ENCODE data around the gene NDP. TPM values are rescaled to one million over a fixed set of nuclear protein-coding genes. Genes with fewer than 3 reads are reported as not detected.
"Not testable (repeated sequence)": the region's sequence is repeated elsewhere in the genome, so short reads cannot be mapped to it uniquely, and the experiment has no call there.

Gene NDP
- total and polyA plus RNA-seq, 8 donors: not detected

- TF ChIP-seq, protein P1, sequence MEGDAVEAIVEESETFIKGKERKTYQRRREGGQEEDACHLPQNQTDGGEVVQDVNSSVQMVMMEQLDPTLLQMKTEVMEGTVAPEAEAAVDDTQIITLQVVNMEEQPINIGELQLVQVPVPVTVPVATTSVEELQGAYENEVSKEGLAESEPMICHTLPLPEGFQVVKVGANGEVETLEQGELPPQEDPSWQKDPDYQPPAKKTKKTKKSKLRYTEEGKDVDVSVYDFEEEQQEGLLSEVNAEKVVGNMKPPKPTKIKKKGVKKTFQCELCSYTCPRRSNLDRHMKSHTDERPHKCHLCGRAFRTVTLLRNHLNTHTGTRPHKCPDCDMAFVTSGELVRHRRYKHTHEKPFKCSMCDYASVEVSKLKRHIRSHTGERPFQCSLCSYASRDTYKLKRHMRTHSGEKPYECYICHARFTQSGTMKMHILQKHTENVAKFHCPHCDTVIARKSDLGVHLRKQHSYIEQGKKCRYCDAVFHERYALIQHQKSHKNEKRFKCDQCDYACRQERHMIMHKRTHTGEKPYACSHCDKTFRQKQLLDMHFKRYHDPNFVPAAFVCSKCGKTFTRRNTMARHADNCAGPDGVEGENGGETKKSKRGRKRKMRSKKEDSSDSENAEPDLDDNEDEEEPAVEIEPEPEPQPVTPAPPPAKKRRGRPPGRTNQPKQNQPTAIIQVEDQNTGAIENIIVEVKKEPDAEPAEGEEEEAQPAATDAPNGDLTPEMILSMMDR (IDR thresholded peaks at IDR 0.05): no peak
- Histone ChIP-seq H3K27ac (no peak overlapping the region), H3K4me1 (no peaks in the 10 kb centered on the region), H3K36me3 (no peaks in the 10 kb centered on the region), H3K27me3 (peaks cover 0 to 20% (median 0%) of the 10 kb centered on the region in 4 donors), H3K9me3 (no peaks in the 10 kb centered on the region), H3K4me3 (no peak overlapping the region)
- intact Hi-C loops (cut with DNase I): loop anchor here in 1 of 3 donors (10.0 kb wide), 1 partner anchor 105 kb away; no protein-coding TSS in a partner anchor
- WGBS, 2 donors: 88 to 94% methylated on average over 3 of the region's 3 CpGs
- ATAC-seq: peak in 1 of 4 donors; percentile 32
- DNase-seq: no peak
- no peak for FAIRE-seq
These were observed 33.8 kb downstream of the NDP start for GRCh38 chrX:43939187-43939926.

DNA sequence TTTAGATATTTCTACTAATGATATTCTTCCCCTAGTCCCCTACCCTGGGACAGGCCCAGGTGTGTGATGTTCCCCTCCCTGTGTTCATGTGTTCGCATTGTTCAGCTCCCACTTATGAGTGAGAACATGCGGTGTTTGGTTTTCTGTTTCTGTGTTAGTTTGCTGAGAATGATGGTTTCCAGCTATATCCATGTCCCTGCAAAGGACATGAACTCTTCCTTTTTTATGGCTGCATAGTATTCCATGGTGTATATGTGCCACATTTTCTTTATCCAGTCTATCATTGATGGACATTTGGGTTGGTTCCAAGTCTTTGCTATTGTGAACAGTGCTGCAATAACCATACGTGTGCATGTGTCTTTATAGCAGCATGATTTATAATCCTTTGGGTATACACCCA, 51.2 kb downstream of the NDP start:
- not testable (repeated sequence) for FAIRE-seq

GRCh38 chrX:43910772-43911171, 62.4 kb downstream of the NDP start:
- FAIRE-seq; H3K36me3 ChIP-seq; H3K9me3 ChIP-seq; H3K27ac ChIP-seq; DNase-seq; ATAC-seq; H3K4me3 ChIP-seq; H3K27me3 ChIP-seq; intact Hi-C loops (cut with DNase I); H3K4me1 ChIP-seq: not testable (repeated sequence)
- WGBS, 2 donors: 66 to 77% methylated on average over 8 of the region's 8 CpGs

More for the DNA sequence above, 51.2 kb downstream of the NDP start:
- H3K27ac ChIP-seq; ATAC-seq; DNase-seq; H3K9me3 ChIP-seq; H3K27me3 ChIP-seq; H3K4me3 ChIP-seq; H3K36me3 ChIP-seq; intact Hi-C loops (cut with DNase I); H3K4me1 ChIP-seq: not testable (repeated sequence)
- 77 to 83% methylated on average over 3 of the region's 3 CpGs for WGBS, 2 donors

GRCh38 chrX:43910012-43910411, 63.2 kb downstream of the NDP start:
- H3K9me3 ChIP-seq: no peaks in the 10 kb centered on the region
- intact Hi-C loops (cut with DNase I): no loop called here
- TF ChIP-seq, protein P1 (IDR thresholded peaks at IDR 0.05): no peak
- no peaks in the 10 kb centered on the region for H3K4me1 ChIP-seq
- no peak overlapping the region for H3K27ac ChIP-seq
- H3K27me3 ChIP-seq: peaks cover 0 to 9% (median 0%) of the 10 kb centered on the region in 4 donors
- no peak for FAIRE-seq
- 43 to 67% methylated on average over 1 of the region's 1 CpG for WGBS, 2 donors
- no peak overlapping the region for H3K4me3 ChIP-seq
- no peak for DNase-seq
- ATAC-seq: no peak
- no peaks in the 10 kb centered on the region for H3K36me3 ChIP-seq

DNA sequence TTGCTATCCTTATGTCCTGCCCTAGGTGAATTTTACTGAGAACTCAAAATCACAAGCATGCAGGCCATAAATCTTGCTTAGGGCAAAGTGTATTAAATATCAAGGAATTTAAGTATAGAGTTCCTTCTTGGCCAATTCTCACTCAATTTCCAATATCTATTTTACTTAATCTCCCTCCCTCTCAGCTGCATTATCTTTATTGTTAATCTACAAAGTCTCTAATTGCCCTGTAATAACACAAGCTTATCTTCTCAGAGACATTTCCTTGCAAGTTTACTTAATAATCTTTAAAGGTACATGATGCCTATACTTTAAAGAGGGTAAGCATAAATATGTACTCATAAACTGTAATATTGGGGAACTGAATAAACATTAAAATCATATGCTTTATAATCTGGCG, 64.0 kb downstream of the NDP start:
- Histone ChIP-seq H3K4me1 (no peaks in the 10 kb centered on the region), H3K36me3 (no peaks in the 10 kb centered on the region), H3K9me3 (no peaks in the 10 kb centered on the region), H3K4me3 (no peak overlapping the region), H3K27ac (no peak overlapping the region), H3K27me3 (peaks cover 0 to 9% (median 0%) of the 10 kb centered on the region in 4 donors)
- DNase-seq (no peak), ATAC-seq (no peak), FAIRE-seq (no peak)
- WGBS, 2 donors: 92% methylated on average over 1 of the region's 1 CpG
- TF ChIP-seq, protein P1 (IDR thresholded peaks at IDR 0.05): no peak
- intact Hi-C loops (cut with DNase I): no loop called here

All from pancreas (tissue), 10 donors.